NCI-H1694 (cell line): Measurements from ENCODE around the gene PPP1R3C.
A peak's percentile ranks its signal among the peaks of the same experiment; 100 is the strongest.

ENCODE experiments used
- DNase-seq: peaks from one replicate; lab custom pipeline; 2025; lab: John Stamatoyannopoulos, UW

PPP1R3C gene

DNA sequence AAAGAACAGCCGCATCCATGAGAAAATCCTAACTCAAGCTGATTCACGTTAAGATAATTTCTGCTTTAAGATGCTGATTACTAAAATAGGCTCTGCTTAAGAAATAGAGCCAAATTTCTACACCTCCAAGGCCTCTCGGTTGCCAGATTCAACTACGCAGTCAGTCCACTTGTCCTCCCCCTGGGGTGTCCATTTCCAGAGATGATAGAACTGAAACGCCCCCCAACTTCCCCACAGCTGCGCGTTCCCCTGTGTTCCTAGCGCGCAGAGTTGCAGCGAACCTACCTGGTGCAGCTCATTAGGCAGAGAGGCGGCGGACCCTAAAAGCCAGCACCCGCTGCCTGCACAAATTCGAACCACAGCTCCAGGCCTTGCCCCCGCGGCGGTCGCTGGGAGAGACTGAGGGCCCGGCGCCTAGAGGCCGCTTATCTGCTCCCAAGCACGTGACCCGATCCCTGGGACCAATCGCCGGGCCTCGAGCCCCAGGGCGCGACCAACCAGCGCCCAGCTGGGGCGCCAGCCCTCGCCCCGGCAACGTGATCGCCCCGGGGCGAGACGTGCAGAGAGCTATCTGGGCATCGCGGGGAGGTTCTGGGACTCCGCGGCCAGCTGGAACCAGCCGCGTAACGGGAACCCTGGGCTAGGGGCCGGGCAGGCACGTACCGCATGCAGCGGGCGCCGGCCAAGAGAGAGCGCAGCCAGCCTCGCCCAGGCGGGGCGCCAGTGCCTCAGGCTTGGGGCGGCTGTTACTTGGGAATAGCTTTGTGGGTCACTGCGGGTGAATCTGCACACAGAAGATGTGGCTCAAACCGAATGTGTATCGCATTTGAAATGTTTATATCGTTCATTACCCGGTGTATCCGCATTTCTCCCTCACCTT, at the start of gene PPP1R3C:
Gene PPP1R3C (minus strand): TSS at position 401 of the 880 bp plus-strand sequence. CDS start 102 bp downstream, at position 299.
- no peak for DNase-seq

DNA sequence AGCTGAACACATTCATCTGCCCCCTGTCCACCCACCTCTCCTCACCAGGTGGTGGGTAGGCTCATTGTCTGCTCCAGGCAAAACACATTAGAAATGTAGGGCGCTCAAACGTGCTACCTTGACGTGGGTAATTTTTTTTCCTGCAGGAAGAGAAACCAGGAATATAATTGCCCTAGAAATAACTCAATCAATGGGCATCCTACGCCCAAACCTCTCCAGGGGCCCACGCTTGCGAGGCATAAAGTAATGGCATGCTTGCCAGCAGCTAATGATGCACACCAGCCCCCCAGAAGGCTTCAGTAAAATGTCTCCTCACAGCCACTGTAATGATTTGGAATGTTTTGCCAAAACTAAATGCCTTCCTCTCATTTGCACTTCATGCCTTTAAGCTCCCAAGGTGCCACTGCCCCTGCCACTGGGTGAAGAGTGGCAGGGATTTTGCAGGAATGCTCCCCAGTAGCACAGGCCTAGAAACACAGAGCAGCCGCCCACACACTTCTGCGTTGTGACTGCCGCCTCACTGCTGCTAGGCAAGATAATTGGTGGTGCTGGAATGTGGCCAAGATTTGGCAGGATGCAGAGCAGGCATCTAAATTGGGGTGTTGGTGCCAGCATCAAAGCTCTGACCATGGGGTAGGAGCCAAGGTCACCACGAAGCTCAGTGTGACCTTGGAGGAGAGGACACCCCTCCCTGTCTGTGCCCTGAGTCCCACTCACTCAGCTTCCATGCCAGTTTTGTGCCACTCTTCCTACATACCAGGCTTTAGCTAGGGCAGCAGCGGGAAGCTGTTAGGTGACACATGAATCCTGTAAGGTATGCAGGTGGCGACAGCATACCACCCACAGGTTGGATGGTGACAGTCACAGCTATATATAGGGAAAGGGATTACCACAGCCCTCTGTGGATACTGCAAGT, 48.7 kb upstream of the PPP1R3C start:
- DNase-seq = peak; percentile 56

DNA sequence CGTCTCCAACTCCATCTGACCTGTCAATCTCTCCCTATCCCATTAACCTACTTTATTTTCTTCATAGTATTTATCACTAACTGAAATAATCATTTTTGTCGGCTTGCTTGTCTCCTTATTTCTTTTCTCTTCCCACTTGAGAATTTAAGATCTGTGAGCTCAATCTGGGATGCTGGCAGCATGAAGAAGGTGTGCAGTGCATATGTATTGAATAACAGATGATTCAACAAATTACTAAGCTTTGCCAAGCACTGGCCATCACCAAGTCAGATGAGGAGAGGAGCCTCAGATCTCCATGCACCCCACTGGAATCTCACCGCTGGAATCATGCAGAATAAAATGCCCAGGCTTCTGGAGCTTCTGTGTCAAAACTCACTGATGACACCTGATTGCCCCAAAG, 47.6 kb upstream of the PPP1R3C start:
- no peak for DNase-seq

DNA sequence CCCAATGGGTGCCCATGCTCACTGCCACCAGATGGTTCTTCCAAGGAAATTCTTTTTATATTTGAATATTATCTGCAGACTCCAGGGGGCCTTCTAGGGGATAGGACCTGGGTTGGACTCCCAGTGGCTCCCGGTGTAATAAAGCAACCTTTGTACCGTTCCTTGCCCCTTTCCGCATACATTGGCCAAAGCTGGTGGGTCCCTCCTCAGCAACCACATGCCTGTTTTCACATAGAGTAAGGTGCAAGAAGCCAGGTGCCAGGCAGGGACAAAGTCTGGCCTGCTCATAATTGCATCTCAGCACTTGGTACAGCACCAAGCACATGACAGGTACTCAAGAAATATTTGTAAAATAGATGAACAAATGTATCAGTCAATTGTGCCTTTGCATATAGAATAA, 46.4 kb upstream of the PPP1R3C start:
- DNase-seq = no peak

- DNase-seq = no peak
Measured at GRCh38 chr10:91677911-91678310, 45.0 kb upstream of the PPP1R3C start.

GRCh38 chr10:91672021-91672608, 39.2 kb upstream of the PPP1R3C start:
- DNase-seq = peak; percentile 33

DNA sequence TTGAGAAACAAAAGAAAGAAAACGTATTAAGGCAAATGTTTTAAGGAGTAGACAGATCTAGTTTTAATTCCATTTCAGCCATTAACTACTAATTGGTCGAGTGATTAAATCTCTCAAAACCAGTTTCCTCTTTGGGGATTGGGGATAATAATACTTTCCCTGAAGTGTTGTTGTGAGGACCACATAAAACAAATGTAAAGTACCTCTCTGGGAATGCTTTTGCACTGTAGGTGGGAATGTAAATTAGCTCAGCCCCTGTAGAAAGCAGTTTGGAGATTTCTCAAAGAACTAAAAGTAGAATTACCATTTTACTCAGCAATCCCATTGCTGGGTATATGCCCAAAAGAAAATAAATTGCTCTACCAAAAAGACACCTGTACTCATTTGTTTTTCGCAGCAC, 36.0 kb upstream of the PPP1R3C start:
- no peak for DNase-seq

- no peak for DNase-seq
Measured at GRCh38 chr10:91665842-91666241, 33.0 kb upstream of the PPP1R3C start.

- DNase-seq = no peak
Measured at GRCh38 chr10:91664426-91664825, 31.6 kb upstream of the PPP1R3C start.

DNA sequence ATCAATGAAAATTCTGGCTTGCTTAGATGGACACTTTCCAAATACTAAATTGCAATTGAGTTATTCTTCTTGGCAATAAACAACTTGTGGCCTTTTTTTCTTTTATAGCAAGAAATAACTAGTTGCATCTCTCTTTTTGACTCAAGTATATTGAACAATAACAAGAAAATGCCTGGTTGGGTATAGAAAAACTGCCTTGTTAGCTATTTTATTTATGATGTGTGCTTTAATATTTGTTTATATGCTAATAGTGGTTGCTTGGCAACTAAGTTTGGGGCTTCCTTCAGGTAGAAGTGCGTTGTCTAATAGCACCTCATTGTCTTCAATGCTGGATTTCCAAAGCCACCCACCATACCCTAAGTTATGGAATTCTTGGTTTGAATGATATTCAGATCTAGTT, 30.1 kb upstream of the PPP1R3C start:
- no peak for DNase-seq

DNA sequence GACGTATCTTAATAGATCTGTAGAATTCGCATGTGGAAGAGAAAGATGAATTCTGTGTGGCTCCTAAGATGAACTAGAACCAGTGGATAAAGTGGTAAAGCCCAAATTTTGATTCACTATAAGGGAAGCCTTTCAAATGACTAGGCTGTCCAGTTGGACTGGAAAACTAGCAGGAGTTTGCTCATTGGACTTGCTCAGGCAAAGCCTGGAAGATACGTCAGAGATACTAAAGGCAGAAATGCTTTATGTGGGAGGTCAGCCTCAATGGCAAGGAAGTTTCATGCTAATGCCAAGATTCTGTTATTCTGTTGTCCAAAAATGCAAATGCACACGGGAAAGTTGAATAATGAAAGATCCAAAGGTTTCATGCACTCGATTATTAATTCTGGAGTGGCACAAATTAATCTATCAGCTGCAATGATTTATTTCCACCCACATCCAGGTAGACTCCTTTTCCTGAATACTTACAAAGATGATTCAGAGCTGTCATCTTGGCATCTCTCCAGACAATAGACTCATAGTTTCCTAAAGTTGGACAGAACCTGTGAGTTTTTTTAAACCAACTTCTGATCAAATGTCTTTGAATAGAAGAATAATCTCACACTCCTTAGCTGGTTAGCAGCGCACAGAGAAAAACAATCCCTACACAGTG, 20.5 kb upstream of the PPP1R3C start:
- no peak for DNase-seq

DNA sequence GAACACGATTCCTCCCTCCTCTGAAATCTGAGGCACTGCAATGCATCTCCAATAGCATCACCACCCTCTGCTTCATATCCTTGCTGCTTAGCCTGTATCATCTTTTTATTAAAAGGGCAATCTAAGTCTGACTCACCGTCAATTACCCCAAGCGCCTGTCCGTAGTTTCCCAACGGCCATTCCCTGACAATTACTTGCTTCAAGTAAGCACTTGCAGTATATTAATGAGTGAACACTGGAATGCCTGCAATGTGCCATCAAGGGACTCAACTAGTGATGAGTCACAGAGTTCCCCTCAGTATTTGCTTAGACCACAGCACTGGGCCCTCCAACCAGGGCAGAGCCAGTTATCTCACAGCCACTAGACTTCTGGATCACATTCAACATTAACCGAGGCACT, 19.5 kb upstream of the PPP1R3C start:
- no peak for DNase-seq

DNA sequence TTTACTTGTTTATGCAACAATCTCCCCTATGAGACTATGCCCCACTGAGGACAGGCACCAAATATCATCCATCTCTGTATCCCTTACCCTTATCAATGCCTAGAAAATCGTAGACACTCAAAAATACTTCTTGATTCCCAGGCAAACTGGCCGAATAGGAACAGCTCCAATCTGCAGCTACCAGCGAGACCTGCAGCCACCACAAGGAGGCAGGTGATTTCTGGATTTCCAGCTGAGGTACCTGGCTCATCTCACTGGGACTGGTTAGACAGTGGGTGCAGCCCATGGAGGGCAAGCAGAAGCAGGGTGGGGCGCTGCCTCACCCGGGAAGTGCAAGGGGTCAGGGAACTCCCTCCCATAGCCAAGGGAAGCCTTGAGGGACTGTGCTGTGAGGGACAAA, 10.8 kb upstream of the PPP1R3C start:
- DNase-seq = no peak

GRCh38 chr10:91642831-91643692, 10.2 kb upstream of the PPP1R3C start:
- DNase-seq = no peak

DNA sequence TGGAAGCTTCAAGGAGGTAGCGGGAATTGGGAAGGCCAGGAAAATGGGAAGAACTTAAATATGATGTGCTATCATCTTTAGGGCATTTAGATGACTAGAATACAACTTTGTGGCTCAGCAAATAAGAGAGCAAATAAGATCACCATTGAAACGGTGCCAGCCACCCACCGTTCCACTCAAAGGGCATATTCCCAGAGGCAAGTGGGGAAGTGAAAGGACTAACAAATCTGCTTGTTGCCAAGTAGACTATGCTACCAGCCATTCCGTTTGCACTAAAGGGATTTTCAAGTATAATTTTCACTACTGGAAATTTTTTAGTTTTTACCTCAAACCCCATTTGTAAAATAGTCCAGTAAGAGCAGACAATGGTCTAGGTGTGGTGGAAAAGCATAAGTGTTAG, 4.0 kb upstream of the PPP1R3C start:
- no peak for DNase-seq

DNA sequence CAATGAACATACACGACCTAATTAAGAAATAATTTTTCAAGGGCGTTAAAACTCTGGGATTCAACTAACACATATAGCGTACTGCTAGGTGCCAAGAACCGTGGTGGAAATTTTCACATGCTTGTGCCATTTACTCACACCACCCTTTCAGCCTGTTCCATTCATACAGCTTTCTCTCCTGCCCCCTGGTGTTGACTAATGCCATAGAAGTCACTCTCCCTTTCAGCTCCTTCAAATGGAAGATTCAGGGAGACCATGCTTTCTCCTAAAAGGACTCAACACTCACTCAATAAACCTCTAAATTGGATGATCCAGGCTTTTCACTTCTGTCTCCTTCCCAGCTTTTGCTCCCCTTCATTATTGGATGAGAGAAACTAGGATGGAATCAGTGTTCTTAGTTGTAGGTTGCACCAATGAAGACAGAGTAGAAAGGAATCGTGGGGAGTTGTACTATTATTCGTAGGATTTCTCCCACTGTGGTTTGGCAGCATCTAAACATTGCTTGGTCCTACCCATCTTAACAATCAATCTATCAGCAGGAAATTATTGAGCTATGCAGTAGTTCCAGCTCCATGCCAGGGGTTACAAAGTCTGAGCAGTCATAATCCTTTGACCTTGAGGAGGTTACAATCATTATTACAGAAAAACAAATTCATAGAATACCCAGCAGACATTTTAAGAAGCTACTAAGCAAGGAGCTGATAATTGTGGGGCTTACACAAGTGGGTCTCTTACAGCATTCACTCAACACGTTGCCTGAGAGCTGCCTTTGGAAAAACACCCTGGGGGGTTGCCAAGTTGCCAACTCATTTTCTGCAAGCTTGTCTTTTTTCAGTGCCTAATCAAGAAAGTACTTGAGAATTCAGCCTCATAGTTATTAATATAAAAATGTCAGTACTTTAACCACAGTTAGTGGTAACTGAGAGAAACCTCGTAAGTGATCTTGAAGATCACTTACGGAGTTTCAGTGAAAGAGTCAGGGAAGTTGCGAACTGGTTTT, 2.8 kb upstream of the PPP1R3C start:
- peak; percentile 67 for DNase-seq

GRCh38 chr10:91634898-91635297, 2.0 kb upstream of the PPP1R3C start:
- no peak for DNase-seq

GRCh38 chr10:91634246-91634645, 1.4 kb upstream of the PPP1R3C start:
- DNase-seq = no peak

GRCh38 chr10:91630625-91631024, 2.2 kb downstream of the PPP1R3C start:
- no peak for DNase-seq
